Right lobe of liver (tissue), 6 donors: Measurements from ENCODE around the gene MICALL1. TPM values are rescaled to one million over a fixed set of nuclear protein-coding genes. Genes with fewer than 3 reads are reported as not detected.

Experiments used
- ATAC-seq, 4 donors: fragments of 200-7000 bp; cut with Tn5 transposase; one replicate each; pipeline ENCODE4 v1.9.1; 2020; ENCODE audit warnings: mild to moderate bottlenecking in 4 of 4, moderate library complexity in 4 of 4
- DNase-seq, 3 donors: peaks; one replicate each; pipeline ENCODE4 v3.0.0-alpha.2; 2020
- H3K27ac ChIP-seq, 3 donors: fragments of 200-600 bp; one replicate each; pipeline ENCODE4 v1.8.0; 2022
- H3K27me3 ChIP-seq, 2 donors: fragments of 200-600 bp; one replicate each; pipeline ENCODE4 v1.8.0; 2022
- H3K36me3 ChIP-seq, 4 donors: fragments of 200-600 bp; sonication (generic) in 1 of 4; one replicate each; pipeline versions ENCODE4 v1.5.1 to v1.8.0; 2017 to 2022; ENCODE audit warnings: control low read depth in 1 of 4
- H3K4me1 ChIP-seq, 4 donors: fragments of 200-600 bp; sonication (generic) in 1 of 4; one replicate each; pipeline versions ENCODE4 v1.5.1 to v1.8.0; 2017 to 2022; ENCODE audit warnings: control low read depth in 1 of 4
- H3K4me3 ChIP-seq, 3 donors: fragments of 200-600 bp; one replicate each; pipeline ENCODE4 v1.8.0; 2022
- H3K9me3 ChIP-seq, 4 donors: fragments of 200-600 bp; sonication (generic) in 1 of 4; one replicate each; pipeline versions ENCODE4 v1.5.1 to v1.8.0; 2017 to 2022; ENCODE audit warnings: control low read depth in 1 of 4
- POLR2A ChIP-seq: fragments of 450-650 bp; IDR thresholded peaks from one replicate; pipeline ENCODE4 v1.6.1; 2017; ENCODE audit warnings: antibody characterized with exemption, mild to moderate bottlenecking
- WGBS: methylation state at CpG from one replicate; pipeline ENCODE4 v1.1.6; 2018; ENCODE audit warnings: low coverage, low lambda C conversion rate; ENCODE audit not compliant: insufficient coverage; ENCODE audit errors: missing lambda C conversion rate; 5-methylcytosine and 5-hydroxymethylcytosine counted together
- intact Hi-C, 2 donors: fragments of 100-400 bp; cut with DNase I; formaldehyde crosslinking; loops; one replicate each; pipeline versions ENCODE4 v1.11.2 to v1.14.1; 2022
- total RNA-seq, 6 experiments: library from RNA; depleted of rRNA in 2 of 6; stranded (reverse); fragments of >200 nt in 2 of 6; fragmentation: NEBNext Ultra II Directional in 3 of 6; extraction: Animal tissue kit (Norgen Biotek cat#: 25700) in 3 of 6; gene quantifications; one replicate each; pipeline versions ENCODE4 v1.1.0 to v1.2.4, GENCODE V29; 2016 to 2023
- TF ChIP-seq, protein P1 (sequence below), 4 donors: fragments of 200-600 bp in 3 of 4; fragments of 450-650 bp in 1 of 4; IDR thresholded peaks; one replicate each; pipeline versions ENCODE4 v1.5.1 to v1.8.0; 2016 to 2022; ENCODE audit warnings: antibody characterized with exemption in 4 of 4, mild to moderate bottlenecking in 2 of 4
- donor health status: DM: no; HTN: yes; CAD: no.
- donor health status: DM: no; HTN: no; CAD: no.
- donor health status: DM: no; HTN: no; CAD: no.
- donor health status: DM: no; HTN: yes; CAD: no.
- donor health status: DM: no; HTN: yes; CAD: no.

Gene MICALL1
- total RNA-seq, 6 experiments from 2014 or later: 6.5 to 19.0 (median 10.3) TPM

DNA sequence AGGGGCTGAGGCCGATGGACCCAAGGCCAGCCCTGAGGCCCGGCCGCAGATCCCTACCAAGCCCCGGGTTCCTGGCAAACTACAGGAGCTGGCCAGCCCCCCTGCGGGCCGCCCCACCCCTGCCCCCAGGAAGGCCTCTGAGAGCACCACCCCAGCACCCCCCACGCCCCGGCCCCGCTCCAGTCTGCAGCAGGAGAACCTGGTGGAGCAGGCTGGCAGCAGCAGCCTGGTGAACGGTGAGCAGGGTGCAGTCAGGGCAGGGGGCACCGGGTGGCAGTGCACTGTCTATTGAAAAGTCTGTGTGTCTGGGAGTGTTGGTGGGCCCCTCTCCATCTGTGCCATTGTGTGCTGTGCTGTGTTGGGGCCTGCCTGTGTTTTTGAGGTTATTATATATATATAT, 16.1 kb downstream of the MICALL1 start:
- peak in 1 of 4 donors; percentile 15 for ATAC-seq
- no peak for DNase-seq
- intact Hi-C loops: no loop called here
- Histone ChIP-seq H3K4me1 (no peaks in the 10 kb centered on the region), H3K9me3 (no peaks in the 10 kb centered on the region), H3K27ac (no peak overlapping the region), H3K27me3 (no peaks in the 10 kb centered on the region), H3K4me3 (no peak overlapping the region), H3K36me3 (peaks cover 0 to 27% (median 3%) of the 10 kb centered on the region in 4 donors)
- no CpG with 5 or more reads among the region's 11 CpGs for WGBS
- TF ChIP-seq, protein P1, sequence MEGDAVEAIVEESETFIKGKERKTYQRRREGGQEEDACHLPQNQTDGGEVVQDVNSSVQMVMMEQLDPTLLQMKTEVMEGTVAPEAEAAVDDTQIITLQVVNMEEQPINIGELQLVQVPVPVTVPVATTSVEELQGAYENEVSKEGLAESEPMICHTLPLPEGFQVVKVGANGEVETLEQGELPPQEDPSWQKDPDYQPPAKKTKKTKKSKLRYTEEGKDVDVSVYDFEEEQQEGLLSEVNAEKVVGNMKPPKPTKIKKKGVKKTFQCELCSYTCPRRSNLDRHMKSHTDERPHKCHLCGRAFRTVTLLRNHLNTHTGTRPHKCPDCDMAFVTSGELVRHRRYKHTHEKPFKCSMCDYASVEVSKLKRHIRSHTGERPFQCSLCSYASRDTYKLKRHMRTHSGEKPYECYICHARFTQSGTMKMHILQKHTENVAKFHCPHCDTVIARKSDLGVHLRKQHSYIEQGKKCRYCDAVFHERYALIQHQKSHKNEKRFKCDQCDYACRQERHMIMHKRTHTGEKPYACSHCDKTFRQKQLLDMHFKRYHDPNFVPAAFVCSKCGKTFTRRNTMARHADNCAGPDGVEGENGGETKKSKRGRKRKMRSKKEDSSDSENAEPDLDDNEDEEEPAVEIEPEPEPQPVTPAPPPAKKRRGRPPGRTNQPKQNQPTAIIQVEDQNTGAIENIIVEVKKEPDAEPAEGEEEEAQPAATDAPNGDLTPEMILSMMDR (IDR thresholded peaks at IDR 0.05): no peak
- no peak for TF ChIP-seq POLR2A

DNA sequence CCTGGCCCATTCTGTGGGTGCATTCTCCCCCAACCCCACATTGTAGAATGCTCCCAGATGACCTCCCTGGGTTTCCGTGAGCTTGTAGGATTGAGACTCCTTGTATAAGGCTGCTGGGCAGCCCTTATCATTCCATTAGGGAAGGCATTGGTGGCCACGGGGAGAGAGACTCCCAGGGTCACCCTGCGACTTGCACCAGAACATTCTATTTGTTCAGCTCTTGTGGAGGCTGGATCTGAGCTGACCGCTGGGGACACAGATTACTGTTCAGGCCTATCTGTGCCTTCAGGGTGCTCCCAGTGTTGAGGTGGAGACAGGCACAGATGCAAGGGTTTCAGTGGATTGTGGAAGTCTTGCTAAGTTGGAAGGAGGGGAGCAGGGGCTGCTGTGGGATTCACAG, 17.8 kb downstream of the MICALL1 start:
- no peak for TF ChIP-seq POLR2A
- TF ChIP-seq, protein P1 (IDR thresholded peaks at IDR 0.05): no peak
- no peaks in the 10 kb centered on the region for H3K9me3 ChIP-seq
- no peak for DNase-seq
- H3K4me1 ChIP-seq: no peaks in the 10 kb centered on the region
- peaks cover 0 to 26% (median 5%) of the 10 kb centered on the region in 4 donors for H3K36me3 ChIP-seq
- no peaks in the 10 kb centered on the region for H3K27me3 ChIP-seq
- H3K4me3 ChIP-seq: no peak overlapping the region
- 100% methylated on average over 1 of the region's 4 CpGs for WGBS
- intact Hi-C loops: no loop called here
- H3K27ac ChIP-seq: no peak overlapping the region
- ATAC-seq: no peak

DNA sequence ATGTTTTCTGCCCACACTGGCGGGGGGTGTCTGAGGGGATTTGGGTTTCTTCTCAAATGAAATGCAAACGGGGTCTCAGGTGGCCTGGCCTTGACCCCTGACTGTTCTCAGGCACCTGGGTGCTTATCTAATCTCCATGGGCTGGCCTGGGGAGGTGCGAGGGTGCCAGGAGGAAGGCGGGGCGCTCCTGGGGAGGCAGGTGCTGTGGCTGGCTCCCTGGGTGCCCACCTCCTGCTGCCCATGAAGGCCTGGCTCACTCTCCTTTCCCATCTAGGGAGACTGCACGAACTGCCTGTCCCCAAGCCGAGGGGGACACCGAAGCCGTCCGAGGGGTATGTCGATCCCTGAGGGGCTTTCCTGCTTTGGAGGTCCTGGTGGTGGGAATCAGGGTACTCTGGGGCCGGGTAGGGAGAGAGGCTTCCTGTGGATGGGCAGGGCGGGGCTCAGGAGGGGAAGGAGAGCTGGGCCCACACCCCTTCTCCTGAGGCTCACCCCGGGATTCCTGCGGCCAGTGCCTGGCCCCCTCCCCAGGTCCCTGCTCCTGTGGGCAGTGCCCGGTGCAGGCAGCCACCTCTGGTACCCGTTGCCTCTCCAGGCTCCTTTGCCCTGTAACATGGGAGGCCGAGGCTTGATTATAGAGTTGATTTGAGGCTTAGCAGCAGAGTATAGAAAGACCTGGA, 18.4 kb downstream of the MICALL1 start:
- peaks cover 0 to 26% (median 5%) of the 10 kb centered on the region in 4 donors for H3K36me3 ChIP-seq
- no peak for ATAC-seq
- no peak overlapping the region for H3K27ac ChIP-seq
- no peak overlapping the region for H3K4me3 ChIP-seq
- no peaks in the 10 kb centered on the region for H3K4me1 ChIP-seq
- intact Hi-C loops: no loop called here
- H3K9me3 ChIP-seq: no peaks in the 10 kb centered on the region
- DNase-seq: no peak
- H3K27me3 ChIP-seq: no peaks in the 10 kb centered on the region
- TF ChIP-seq, protein P1 (IDR thresholded peaks at IDR 0.05): no peak
- TF ChIP-seq POLR2A: no peak
- 85% methylated on average over 9 of the region's 18 CpGs for WGBS

DNA sequence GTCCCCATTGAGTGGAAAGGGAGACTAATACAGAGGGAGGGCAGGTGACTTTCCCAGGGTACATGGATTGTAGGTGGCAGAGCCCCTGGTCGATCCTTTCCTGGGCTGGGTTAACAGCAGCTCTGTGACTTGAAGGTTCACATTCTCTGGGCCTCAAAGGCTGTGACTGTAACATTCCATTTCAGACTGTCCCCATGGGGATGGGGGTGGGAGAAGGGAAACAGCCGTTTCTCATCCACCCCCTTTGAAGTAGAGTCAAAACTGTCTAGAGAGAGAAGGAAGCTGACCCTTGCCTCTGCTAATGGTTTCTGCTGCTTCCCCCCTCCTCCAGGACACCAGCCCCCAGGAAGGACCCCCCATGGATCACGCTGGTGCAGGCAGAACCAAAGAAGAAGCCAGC, 19.2 kb downstream of the MICALL1 start:
- no peak for ATAC-seq
- Histone ChIP-seq H3K9me3 (no peaks in the 10 kb centered on the region), H3K4me1 (no peaks in the 10 kb centered on the region), H3K27ac (no peak overlapping the region), H3K27me3 (no peaks in the 10 kb centered on the region), H3K36me3 (peaks cover 0 to 26% (median 5%) of the 10 kb centered on the region in 4 donors), H3K4me3 (no peak overlapping the region)
- no peak for TF ChIP-seq POLR2A
- TF ChIP-seq, protein P1 (IDR thresholded peaks at IDR 0.05): no peak
- intact Hi-C loops: no loop called here
- no CpG with 5 or more reads among the region's 3 CpGs for WGBS
- DNase-seq: no peak
